Activated CD8-positive, alpha-beta T cell treated with anti-CD3 and anti-CD28 coated beads for 36 hours (primary cell): ENCODE results near the gene TNRC6C. TPM values are rescaled to one million over a fixed set of nuclear protein-coding genes. Genes with fewer than 3 reads are reported as not detected.
A peak's percentile ranks its signal among the peaks of the same experiment; 100 is the strongest.
"Not testable (repeated sequence)": the region's sequence is repeated elsewhere in the genome, so short reads cannot be mapped to it uniquely, and the experiment has no call there.

Experiments used
- ATAC-seq: fragments of 200-7000 bp; cut with Tn5 transposase; one replicate; pipeline ENCODE4 v1.10.0; 2021; ENCODE audit warnings: mild to moderate bottlenecking, moderate library complexity
- CTCF ChIA-PET: fragments of 350-600 bp; sonication (Branson Sonifier 250); formaldehyde crosslinking; loops from one replicate; lab custom pipeline; 2021; ENCODE audit warnings: antibody characterized with exemption; lab: Charles Lee
- POLR2A ChIA-PET: fragments of 350-600 bp; sonication (Branson Sonifier 250); formaldehyde crosslinking; loops from one replicate; lab custom pipeline; 2021; ENCODE audit warnings: antibody characterized with exemption; lab: Charles Lee
- DNase-seq: peaks from one replicate; pipeline ENCODE4 v3.0.0-alpha.2; 2020
- H3K27ac Mint-ChIP-seq: one replicate; pipeline ENCODE4 v1.8.0; 2021; ENCODE audit warnings: mild to moderate bottlenecking, mixed read lengths
- H3K27me3 Mint-ChIP-seq: one replicate; pipeline ENCODE4 v1.8.0; 2021; ENCODE audit warnings: mixed read lengths
- H3K36me3 Mint-ChIP-seq: one replicate; pipeline ENCODE4 v1.8.0; 2021; ENCODE audit warnings: low read depth, mixed read lengths
- H3K4me1 Mint-ChIP-seq: one replicate; pipeline ENCODE4 v1.8.0; 2021; ENCODE audit warnings: low read depth, mixed read lengths
- H3K4me3 Mint-ChIP-seq: one replicate; pipeline ENCODE4 v1.8.0; 2021; ENCODE audit warnings: mild to moderate bottlenecking, moderate library complexity, mixed read lengths
- H3K9me3 Mint-ChIP-seq: one replicate; pipeline ENCODE4 v1.8.0; 2021; ENCODE audit warnings: mixed read lengths
- CTCF ChIP-seq: fragments of 200-600 bp; IDR thresholded peaks from one replicate; pipeline ENCODE4 v1.8.0; 2022; ENCODE audit warnings: antibody characterized with exemption, mild to moderate bottlenecking
- intact Hi-C: fragments of 100-400 bp; cut with micrococcal nuclease; formaldehyde crosslinking; loops from one replicate; pipeline ENCODE4 v1.10.0; 2022
- total RNA-seq, 2 experiments: library from RNA; stranded (reverse); gene quantifications; one replicate each; pipeline ENCODE4 v1.2.3, GENCODE V29; 2021

TNRC6C gene
- total RNA-seq, 2 experiments from 2014 or later, result 26.4 to 26.6 TPM

- Mint-ChIP-seq H3K27ac (peak overlapping the region; percentile 38), H3K9me3 (no peaks in the 10 kb centered on the region), H3K4me1 (peaks cover 25% of the 10 kb centered on the region), H3K36me3 (peaks cover 5% of the 10 kb centered on the region), H3K4me3 (no peak overlapping the region), H3K27me3 (no peaks in the 10 kb centered on the region)
- no peak for TF ChIP-seq CTCF
- ATAC-seq (no peak), DNase-seq (no peak)
- intact Hi-C loops, result no loop called here
- CTCF ChIA-PET, result interaction anchor here (1.1 to 1.2 kb wide), 2 partner anchors 46 to 299 kb away, joined by 3 to 4 read pairs; no protein-coding TSS in a partner anchor
- POLR2A ChIA-PET, result no interaction called here
These were observed 106.2 kb downstream of the TNRC6C start for GRCh38 chr17:78064708-78065107.

GRCh38 chr17:78066976-78067375 is 108.5 kb downstream of the TNRC6C start:
- peaks cover 17% of the 10 kb centered on the region for H3K4me1 Mint-ChIP-seq
- ATAC-seq, H3K27me3 Mint-ChIP-seq, DNase-seq, H3K36me3 Mint-ChIP-seq, intact Hi-C loops, H3K4me3 Mint-ChIP-seq, H3K27ac Mint-ChIP-seq, H3K9me3 Mint-ChIP-seq, POLR2A ChIA-PET: not testable (repeated sequence)
- CTCF ChIA-PET, result interaction anchor here (1.2 to 1.3 kb wide), 3 partner anchors 18 to 48 kb away, joined by 3 to 7 read pairs (median 3); no protein-coding TSS in a partner anchor

- DNase-seq, result no peak
- no peak for TF ChIP-seq CTCF
These were observed 111.2 kb downstream of the TNRC6C start for GRCh38 chr17:78069695-78070094.

GRCh38 chr17:78072961-78073360 is 114.5 kb downstream of the TNRC6C start:
- peaks cover 19% of the 10 kb centered on the region for H3K36me3 Mint-ChIP-seq
- no peak overlapping the region for H3K4me3 Mint-ChIP-seq
- H3K27ac Mint-ChIP-seq, result no peak overlapping the region

More at GRCh38 chr17:78069695-78070094, 111.2 kb downstream of the TNRC6C start:
- ChIA-PET POLR2A (interaction anchor here (0.6 kb wide), 1 partner anchor 202 kb away, joined by 3 read pairs; no protein-coding TSS in a partner anchor), CTCF (interaction anchor here (0.7 to 2.4 kb wide), 6 partner anchors 10 to 56 kb away, joined by 4 to 10 read pairs (median 6); no protein-coding TSS in a partner anchor)
- no peak for ATAC-seq
- H3K9me3 Mint-ChIP-seq, result no peaks in the 10 kb centered on the region
- peaks cover 15% of the 10 kb centered on the region for H3K36me3 Mint-ChIP-seq
- H3K4me1 Mint-ChIP-seq, result peaks cover 2% of the 10 kb centered on the region
- H3K27me3 Mint-ChIP-seq, result no peaks in the 10 kb centered on the region
- no peak overlapping the region for H3K4me3 Mint-ChIP-seq
- no peak overlapping the region for H3K27ac Mint-ChIP-seq
- intact Hi-C loops, result no loop called here

GRCh38 chr17:78075011-78075410 is 116.5 kb downstream of the TNRC6C start:
- H3K4me3 Mint-ChIP-seq, result no peak overlapping the region
- H3K27ac Mint-ChIP-seq, result no peak overlapping the region
- no peaks in the 10 kb centered on the region for H3K9me3 Mint-ChIP-seq

More at GRCh38 chr17:78072961-78073360, 114.5 kb downstream of the TNRC6C start:
- Mint-ChIP-seq H3K9me3 (no peaks in the 10 kb centered on the region), H3K27me3 (no peaks in the 10 kb centered on the region), H3K4me1 (no peaks in the 10 kb centered on the region)
- ATAC-seq (no peak), DNase-seq (no peak)
- CTCF ChIA-PET, result no interaction called here
- intact Hi-C loops, result no loop called here
- TF ChIP-seq CTCF, result no peak
- POLR2A ChIA-PET, result no interaction called here

More at GRCh38 chr17:78075011-78075410, 116.5 kb downstream of the TNRC6C start:
- ChIA-PET POLR2A (interaction anchor here (0.7 kb wide), 1 partner anchor 12 kb away, joined by 3 read pairs; no protein-coding TSS in a partner anchor), CTCF (interaction anchor here (2.3 kb wide), 1 partner anchor 10 kb away, joined by 11 read pairs; no protein-coding TSS in a partner anchor)
- no peak for TF ChIP-seq CTCF
- no peaks in the 10 kb centered on the region for H3K27me3 Mint-ChIP-seq
- no peak for ATAC-seq
- DNase-seq, result no peak
- no peaks in the 10 kb centered on the region for H3K4me1 Mint-ChIP-seq
- intact Hi-C loops, result no loop called here
- H3K36me3 Mint-ChIP-seq, result peaks cover 24% of the 10 kb centered on the region
